Neural cell (in vitro differentiated cells): ENCODE results near the gene OPN4. TPM values are rescaled to one million over a fixed set of nuclear protein-coding genes. Genes with fewer than 3 reads are reported as not detected.

Experiments
- H2AFZ ChIP-seq: fragments of 200-600, 300-800 bp; sonication (generic), shearing (Covaris generic); 2 replicates; pipeline ENCODE4 v1.6.0; 2014; ENCODE audit warnings: low read depth, mild to moderate bottlenecking, antibody characterized with exemption, low read length, moderate library complexity
- H3F3A ChIP-seq: fragments of 200-600 bp; shearing (Covaris generic); 2 replicates; pipeline ENCODE4 v1.6.1; 2016; ENCODE audit warnings: mild to moderate bottlenecking, moderate library complexity, mixed read lengths, antibody characterized with exemption, low read length; ENCODE audit not compliant: insufficient read depth, poor library complexity, severe bottlenecking
- H3K27ac ChIP-seq: fragments of 200-600, 300-800 bp; sonication (generic), shearing (Covaris generic); 2 replicates; pipeline ENCODE4 v1.5.1; 2014; ENCODE audit warnings: mild to moderate bottlenecking, low read length, moderate library complexity
- H3K27me3 ChIP-seq: fragments of 300-800, 200-600 bp; sonication (generic), shearing (Covaris generic); 2 replicates; pipeline ENCODE4 v1.6.0; 2014; ENCODE audit warnings: mild to moderate bottlenecking, low read depth, low read length, moderate library complexity; ENCODE audit not compliant: insufficient read depth
- H3K36me3 ChIP-seq: fragments of 300-800, 200-600 bp; sonication (generic), shearing (Covaris generic); 2 replicates; pipeline ENCODE4 v1.5.1; 2014; ENCODE audit warnings: mild to moderate bottlenecking, antibody characterized with exemption, low read length, moderate library complexity; ENCODE audit not compliant: insufficient read depth
- H3K4me2 ChIP-seq: fragments of 300-800, 200-600 bp; sonication (generic), shearing (Covaris generic); 2 replicates; pipeline ENCODE4 v1.6.0; 2014; ENCODE audit warnings: mild to moderate bottlenecking, low read length
- H3K4me3 ChIP-seq: fragments of 300-800, 200-600 bp; sonication (generic), shearing (Covaris generic); 2 replicates; pipeline ENCODE4 v1.5.1; 2014; ENCODE audit warnings: mild to moderate bottlenecking, low read length, moderate library complexity
- H3K79me2 ChIP-seq: fragments of 200-600 bp; shearing (Covaris generic); replicated peaks from 2 replicates; pipeline ENCODE4 v1.6.0; 2014; ENCODE audit warnings: mild to moderate bottlenecking, low read length, moderate library complexity; ENCODE audit not compliant: insufficient read depth
- H3K9ac ChIP-seq: fragments of 300-800, 200-600 bp; sonication (generic), shearing (Covaris generic); 2 replicates; pipeline ENCODE4 v1.6.1; 2016; ENCODE audit warnings: mild to moderate bottlenecking, low read length, mixed read lengths
- H3K9me2 ChIP-seq: fragments of 200-600 bp; shearing (Covaris generic); 2 replicates; pipeline ENCODE4 v1.6.1; 2016; ENCODE audit warnings: mild to moderate bottlenecking, low read length, mixed read lengths; ENCODE audit not compliant: insufficient read depth
- H3K9me3 ChIP-seq: fragments of 200-600, 300-800 bp; sonication (generic), shearing (Covaris generic); 2 replicates; pipeline ENCODE4 v1.6.1; 2016; ENCODE audit warnings: mild to moderate bottlenecking, mixed run types, low read length, moderate library complexity, mixed read lengths
- H4K20me1 ChIP-seq: fragments of 200-600 bp; shearing (Covaris generic); 2 replicates; pipeline ENCODE4 v1.6.1; 2016; ENCODE audit warnings: mild to moderate bottlenecking, mixed run types; ENCODE audit not compliant: insufficient read depth
- CTCF ChIP-seq: fragments of 450-650 bp; IDR thresholded peaks from 2 replicates; pipeline ENCODE4 v1.5.1; 2014; ENCODE audit warnings: antibody characterized with exemption, mild to moderate bottlenecking, moderate library complexity; ENCODE audit not compliant: poor library complexity, severe bottlenecking
- EP300 ChIP-seq: fragments of 450-650 bp; conservative IDR thresholded peaks from 2 replicates; pipeline ENCODE4 v1.6.1; 2014; ENCODE audit warnings: antibody characterized with exemption, mild to moderate bottlenecking, moderate library complexity; ENCODE audit not compliant: poor library complexity, severe bottlenecking
- EZH2 ChIP-seq: fragments of 200-600, 300-800 bp; shearing (Covaris generic), sonication (generic); IDR thresholded peaks from 2 replicates; pipeline ENCODE4 v1.6.1; 2014; ENCODE audit warnings: antibody characterized with exemption, low read length, borderline replicate concordance, mild to moderate bottlenecking; ENCODE audit not compliant: insufficient read depth, poor library complexity, severe bottlenecking
- MXI1 ChIP-seq: fragments of 450-650 bp; conservative IDR thresholded peaks from 2 replicates; pipeline ENCODE4 v1.6.1; 2014; ENCODE audit warnings: antibody characterized with exemption, mild to moderate bottlenecking; ENCODE audit not compliant: poor library complexity, severe bottlenecking
- POLR2AphosphoS5 ChIP-seq: IDR thresholded peaks from 2 replicates; pipeline ENCODE4 v1.6.1; 2012
- RAD21 ChIP-seq: fragments of 450-650 bp; conservative IDR thresholded peaks from 2 replicates; pipeline ENCODE4 v1.6.1; 2014; ENCODE audit warnings: antibody characterized with exemption, mild to moderate bottlenecking, moderate library complexity
- REST ChIP-seq: IDR thresholded peaks from 2 replicates; pipeline ENCODE4 v1.6.1; 2012; ENCODE audit warnings: borderline replicate concordance
- SMC3 ChIP-seq: fragments of 450-650 bp; conservative IDR thresholded peaks from 2 replicates; pipeline ENCODE4 v1.6.1; 2014; ENCODE audit warnings: antibody characterized with exemption, mild to moderate bottlenecking, moderate library complexity; ENCODE audit not compliant: poor library complexity
- TAF1 ChIP-seq: IDR thresholded peaks from 2 replicates; pipeline ENCODE4 v1.6.1; 2012; ENCODE audit warnings: low read depth
- polyA plus RNA-seq: library from polyadenylated mRNA; depleted of rRNA; stranded (reverse); fragments of >200 nt; gene quantifications from 2 replicates; pipeline ENCODE4 v1.2.3, GENCODE V29; 2014

Gene OPN4
- polyA plus RNA-seq, 1 donor from 2014 or later, result not detected

- Histone ChIP-seq H3F3A (no peaks in the 10 kb centered on the region), H3K27ac (no peak overlapping the region), H3K4me3 (no peak overlapping the region), H3K27me3 (no peaks in the 10 kb centered on the region), H2AFZ (no peak overlapping the region), H3K4me2 (no peak overlapping the region), H4K20me1 (no peaks in the 10 kb centered on the region), H3K9me2 (no peaks in the 10 kb centered on the region), H3K9ac (no peak overlapping the region), H3K36me3 (no peaks in the 10 kb centered on the region), H3K9me3 (no peaks in the 10 kb centered on the region), H3K79me2 (no peaks in the 10 kb centered on the region)
- TF ChIP-seq TAF1 (no peak), REST (no peak), RAD21 (no peak), CTCF (no peak), POLR2AphosphoS5 (no peak), EZH2 (no peak), MXI1 (no peak), EP300 (no peak)
These were observed 31.1 kb downstream of the OPN4 start for GRCh38 chr10:86685416-86685815.

- Histone ChIP-seq H3F3A (no peaks in the 10 kb centered on the region), H3K9me2 (no peaks in the 10 kb centered on the region), H3K4me2 (no peak overlapping the region), H3K27ac (no peak overlapping the region), H4K20me1 (no peaks in the 10 kb centered on the region), H3K9ac (no peak overlapping the region), H3K9me3 (no peaks in the 10 kb centered on the region), H3K27me3 (no peaks in the 10 kb centered on the region), H3K4me3 (no peak overlapping the region), H2AFZ (no peak overlapping the region), H3K79me2 (no peaks in the 10 kb centered on the region), H3K36me3 (no peaks in the 10 kb centered on the region)
- TF ChIP-seq EZH2 (no peak), SMC3 (no peak), CTCF (no peak), EP300 (no peak), RAD21 (no peak), TAF1 (no peak), MXI1 (no peak), POLR2AphosphoS5 (no peak), REST (no peak)
These were observed 31.7 kb downstream of the OPN4 start for GRCh38 chr10:86685893-86686632.
